Measurements from ENCODE around the gene EXD1.
"Not testable (repeated sequence)": the region's sequence is repeated elsewhere in the genome, so short reads cannot be mapped to it uniquely, and the experiment has no call there.

Gene EXD1

GRCh38 chr15:41258750-41259471 lies 28.4 kb upstream of the EXD1 start:
- Histone ChIP-seq H3K27ac (ENCODE audit: low read depth in 2 of 2, low read length in 2 of 2) (peak overlapping the region; percentile 79 to 83), H3K4me1 (ENCODE audit: control insufficient read depth in 2 of 2, insufficient read depth in 2 of 2, low read length in 2 of 2) (peaks cover 16 to 28% of the 10 kb centered on the region in 2 donors)

DNA sequence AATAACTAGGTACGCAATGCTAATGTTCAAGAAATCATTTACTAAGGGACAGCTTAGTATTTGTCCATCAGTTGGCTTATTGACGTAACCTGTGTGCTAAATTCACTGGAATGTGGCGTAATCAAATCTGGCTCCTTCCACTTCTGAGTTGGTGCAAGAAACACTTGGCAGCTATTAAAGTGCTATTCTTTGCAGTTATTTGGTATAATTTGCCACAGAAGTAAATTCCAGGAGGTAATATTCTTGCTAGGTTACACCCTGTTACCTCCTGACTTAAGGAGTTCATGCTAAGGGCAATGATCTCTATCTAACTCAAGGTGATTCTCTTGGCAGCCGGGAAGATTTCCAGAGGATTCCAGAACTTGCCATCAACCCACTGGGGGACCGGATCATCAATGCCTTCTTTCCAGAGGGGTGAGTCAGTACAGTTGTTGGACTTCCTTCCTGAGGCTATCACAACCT lies 26.1 kb upstream of the EXD1 start:
- peaks cover 16 to 28% of the 10 kb centered on the region in 2 donors for H3K4me1 ChIP-seq (ENCODE audit: control insufficient read depth in 2 of 2, insufficient read depth in 2 of 2, low read length in 2 of 2)
- H3K27ac ChIP-seq (ENCODE audit: low read depth in 2 of 2, low read length in 2 of 2): no peak overlapping the region
- H3K9me3 ChIP-seq (ENCODE audit: control insufficient read depth in 2 of 2, low read length in 2 of 2): no peaks in the 10 kb centered on the region
- H3K4me3 ChIP-seq (ENCODE audit: low read length in 2 of 2): no peak overlapping the region
- no peak overlapping the region for H3K9ac ChIP-seq (ENCODE audit: low read depth in 1 of 2, low read length in 2 of 2)
- peaks cover 4 to 10% of the 10 kb centered on the region in 2 donors for H3K36me3 ChIP-seq (ENCODE audit: control insufficient read depth in 2 of 2, insufficient read depth in 2 of 2, low read length in 2 of 2)
- no peaks in the 10 kb centered on the region for H3K27me3 ChIP-seq (ENCODE audit: control insufficient read depth in 2 of 2, insufficient read depth in 2 of 2, low read length in 2 of 2)

More at GRCh38 chr15:41258750-41259471, 28.4 kb upstream of the EXD1 start:
- Histone ChIP-seq H3K4me3 (ENCODE audit: low read length in 2 of 2) (peak overlapping the region; percentile 26 to 28), H3K9ac (ENCODE audit: low read depth in 1 of 2, low read length in 2 of 2) (no peak overlapping the region), H3K9me3 (ENCODE audit: control insufficient read depth in 2 of 2, low read length in 2 of 2) (no peaks in the 10 kb centered on the region), H3K27me3 (ENCODE audit: control insufficient read depth in 2 of 2, insufficient read depth in 2 of 2, low read length in 2 of 2) (no peaks in the 10 kb centered on the region), H3K36me3 (ENCODE audit: control insufficient read depth in 2 of 2, insufficient read depth in 2 of 2, low read length in 2 of 2) (peaks cover 18 to 25% of the 10 kb centered on the region in 2 donors)

DNA sequence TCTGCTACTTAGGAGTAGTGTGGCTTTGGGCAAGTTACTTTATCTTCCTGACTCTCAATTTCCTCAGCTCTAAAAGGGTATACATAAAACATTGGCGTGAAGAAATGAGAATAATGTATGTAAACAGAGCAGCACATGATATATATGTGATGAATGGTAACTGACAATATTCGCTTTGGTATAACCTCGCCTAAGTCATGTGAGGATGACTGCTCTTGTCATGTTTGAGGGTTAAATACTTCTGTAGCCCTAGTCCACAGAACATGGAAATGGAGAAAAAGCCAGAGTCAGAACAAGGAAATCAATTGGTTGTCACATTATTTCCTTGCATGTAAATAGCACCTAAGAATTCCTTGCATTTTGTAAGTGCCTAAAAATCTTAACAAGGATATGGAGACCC lies 25.5 kb upstream of the EXD1 start:
- Histone ChIP-seq H3K36me3 (ENCODE audit: control insufficient read depth in 2 of 2, insufficient read depth in 2 of 2, low read length in 2 of 2) (peaks cover 4 to 13% of the 10 kb centered on the region in 2 donors), H3K9me3 (ENCODE audit: control insufficient read depth in 2 of 2, low read length in 2 of 2) (no peaks in the 10 kb centered on the region), H3K27me3 (ENCODE audit: control insufficient read depth in 2 of 2, insufficient read depth in 2 of 2, low read length in 2 of 2) (no peaks in the 10 kb centered on the region), H3K4me3 (ENCODE audit: low read length in 2 of 2) (no peak overlapping the region), H3K4me1 (ENCODE audit: control insufficient read depth in 2 of 2, insufficient read depth in 2 of 2, low read length in 2 of 2) (peaks cover 16 to 28% of the 10 kb centered on the region in 2 donors), H3K9ac (ENCODE audit: low read depth in 1 of 2, low read length in 2 of 2) (no peak overlapping the region), H3K27ac (ENCODE audit: low read depth in 2 of 2, low read length in 2 of 2) (no peak overlapping the region)

DNA sequence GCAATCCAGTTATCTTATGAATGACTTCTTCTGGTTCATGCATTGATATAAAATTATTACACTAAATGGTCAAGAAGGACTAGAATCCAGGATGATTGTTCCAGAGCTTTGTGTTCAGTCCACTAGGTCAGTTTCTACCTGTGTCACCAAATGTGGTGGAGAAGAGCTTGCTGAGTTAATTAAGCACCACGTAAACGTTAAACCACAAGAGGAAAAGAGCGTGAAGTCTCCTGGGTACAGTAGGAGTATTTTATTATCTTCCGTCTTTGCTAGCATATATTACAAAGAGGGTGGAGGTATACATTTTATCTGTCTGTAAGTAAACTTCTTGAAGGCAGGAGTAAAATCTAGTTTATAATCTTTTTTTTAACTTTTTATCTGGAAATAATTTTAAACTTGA lies 24.0 kb upstream of the EXD1 start:
- Histone ChIP-seq H3K27ac (ENCODE audit: low read depth in 2 of 2, low read length in 2 of 2) (no peak overlapping the region), H3K4me3 (ENCODE audit: low read length in 2 of 2) (no peak overlapping the region), H3K9ac (ENCODE audit: low read depth in 1 of 2, low read length in 2 of 2) (no peak overlapping the region), H3K9me3 (ENCODE audit: control insufficient read depth in 2 of 2, low read length in 2 of 2) (no peaks in the 10 kb centered on the region), H3K27me3 (ENCODE audit: control insufficient read depth in 2 of 2, insufficient read depth in 2 of 2, low read length in 2 of 2) (no peaks in the 10 kb centered on the region), H3K4me1 (ENCODE audit: control insufficient read depth in 2 of 2, insufficient read depth in 2 of 2, low read length in 2 of 2) (peaks cover 19 to 33% of the 10 kb centered on the region in 2 donors), H3K36me3 (ENCODE audit: control insufficient read depth in 2 of 2, insufficient read depth in 2 of 2, low read length in 2 of 2) (peaks cover 4 to 13% of the 10 kb centered on the region in 2 donors)

GRCh38 chr15:41251411-41251810 lies 20.9 kb upstream of the EXD1 start:
- no peak overlapping the region for H3K9ac ChIP-seq (ENCODE audit: low read depth in 1 of 2, low read length in 2 of 2)
- no peak overlapping the region for H3K27ac ChIP-seq (ENCODE audit: low read depth in 2 of 2, low read length in 2 of 2)
- H3K9me3 ChIP-seq (ENCODE audit: control insufficient read depth in 2 of 2, low read length in 2 of 2): no peaks in the 10 kb centered on the region
- H3K27me3 ChIP-seq (ENCODE audit: control insufficient read depth in 2 of 2, insufficient read depth in 2 of 2, low read length in 2 of 2): no peaks in the 10 kb centered on the region
- peaks cover 0 to 3% of the 10 kb centered on the region in 2 donors for H3K36me3 ChIP-seq (ENCODE audit: control insufficient read depth in 2 of 2, insufficient read depth in 2 of 2, low read length in 2 of 2)
- H3K4me3 ChIP-seq (ENCODE audit: low read length in 2 of 2): no peak overlapping the region
- H3K4me1 ChIP-seq (ENCODE audit: control insufficient read depth in 2 of 2, insufficient read depth in 2 of 2, low read length in 2 of 2): peaks cover 11 to 13% of the 10 kb centered on the region in 2 donors

- not testable (repeated sequence) for H3K36me3 ChIP-seq (ENCODE audit: control insufficient read depth in 2 of 2, insufficient read depth in 2 of 2, low read length in 2 of 2); H3K4me3 ChIP-seq (ENCODE audit: low read length in 2 of 2); H3K9me3 ChIP-seq (ENCODE audit: control insufficient read depth in 2 of 2, low read length in 2 of 2); H3K4me1 ChIP-seq (ENCODE audit: control insufficient read depth in 2 of 2, insufficient read depth in 2 of 2, low read length in 2 of 2); H3K9ac ChIP-seq (ENCODE audit: low read depth in 1 of 2, low read length in 2 of 2); H3K27me3 ChIP-seq (ENCODE audit: control insufficient read depth in 2 of 2, insufficient read depth in 2 of 2, low read length in 2 of 2)
- peak overlapping the region in 1 of 2 donors; percentile 3 for H3K27ac ChIP-seq (ENCODE audit: low read depth in 2 of 2, low read length in 2 of 2)
Measured at GRCh38 chr15:41250745-41251144, 20.2 kb upstream of the EXD1 start.

DNA sequence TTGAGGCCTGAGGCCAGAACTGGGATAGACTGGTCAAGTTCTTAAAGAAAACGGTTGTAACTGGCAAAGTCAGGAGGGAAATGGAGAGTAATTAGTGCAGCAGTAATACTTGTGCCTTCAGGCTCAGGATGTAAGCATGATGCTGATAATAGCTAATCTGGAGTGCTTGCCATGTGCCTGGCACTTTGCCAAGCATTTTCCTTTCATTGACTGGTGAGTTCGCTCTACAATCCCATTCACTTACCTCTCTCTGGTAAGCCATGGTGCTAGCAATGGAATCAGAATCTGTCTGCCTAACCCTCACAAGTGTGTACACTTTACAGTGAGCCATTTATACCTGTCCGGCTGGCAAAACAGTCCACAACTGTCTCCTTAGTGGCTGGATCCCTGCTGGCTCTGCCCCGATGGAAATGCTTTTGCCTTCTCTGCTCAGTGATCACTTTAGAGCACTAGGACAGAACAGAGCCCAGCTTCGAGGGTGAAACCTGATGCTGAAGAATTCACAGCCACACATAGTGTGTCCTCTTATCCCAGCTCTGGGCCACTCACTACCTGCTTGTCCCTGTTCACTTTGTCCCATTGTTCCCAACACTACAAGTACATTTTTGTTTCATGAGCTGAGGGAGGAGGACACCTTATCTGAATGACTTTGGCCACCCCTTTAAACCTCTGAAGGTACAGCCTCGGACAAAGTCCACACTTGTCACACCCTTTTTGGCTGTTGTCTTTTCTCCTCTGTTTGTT lies 10.8 kb upstream of the EXD1 start:
- Histone ChIP-seq H3K9ac (ENCODE audit: low read depth in 1 of 2, low read length in 2 of 2) (peak overlapping the region; percentile 35 to 38), H3K27me3 (ENCODE audit: control insufficient read depth in 2 of 2, insufficient read depth in 2 of 2, low read length in 2 of 2) (no peaks in the 10 kb centered on the region), H3K4me3 (ENCODE audit: low read length in 2 of 2) (peak overlapping the region; percentile 13 to 42), H3K4me1 (ENCODE audit: control insufficient read depth in 2 of 2, insufficient read depth in 2 of 2, low read length in 2 of 2) (peaks cover 8 to 20% of the 10 kb centered on the region in 2 donors), H3K27ac (ENCODE audit: low read depth in 2 of 2, low read length in 2 of 2) (peak overlapping the region; percentile 80 to 84), H3K36me3 (ENCODE audit: control insufficient read depth in 2 of 2, insufficient read depth in 2 of 2, low read length in 2 of 2) (peaks cover 8 to 17% of the 10 kb centered on the region in 2 donors), H3K9me3 (ENCODE audit: control insufficient read depth in 2 of 2, low read length in 2 of 2) (no peaks in the 10 kb centered on the region)

GRCh38 chr15:41238100-41238499 lies 7.5 kb upstream of the EXD1 start:
- no peak overlapping the region for H3K27ac ChIP-seq (ENCODE audit: low read depth in 2 of 2, low read length in 2 of 2)

DNA sequence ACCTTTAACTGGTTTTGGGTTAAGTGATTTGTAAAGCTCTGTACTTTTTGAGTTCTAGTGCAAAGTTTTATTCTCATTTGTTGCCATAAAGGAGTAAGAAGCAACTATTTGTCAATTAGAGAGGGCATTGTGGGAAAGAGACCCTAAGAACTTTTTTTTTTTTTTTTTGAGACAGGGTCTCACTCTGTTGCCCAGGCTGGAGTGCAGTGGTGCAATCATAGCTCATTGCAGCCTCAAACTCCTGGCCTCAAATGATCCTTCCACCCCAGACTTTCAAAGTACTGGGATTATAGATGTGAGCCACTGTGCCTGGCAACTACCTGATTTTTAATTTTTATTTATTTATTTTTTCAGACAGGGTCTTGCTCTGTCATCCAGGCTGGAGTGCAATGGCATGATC lies 5.4 kb upstream of the EXD1 start:
- Histone ChIP-seq H3K4me3 (ENCODE audit: low read length in 2 of 2) (no peak overlapping the region), H3K4me1 (ENCODE audit: control insufficient read depth in 2 of 2, insufficient read depth in 2 of 2, low read length in 2 of 2) (peaks cover 9 to 13% of the 10 kb centered on the region in 2 donors), H3K27ac (ENCODE audit: low read depth in 2 of 2, low read length in 2 of 2) (no peak overlapping the region), H3K9ac (ENCODE audit: low read depth in 1 of 2, low read length in 2 of 2) (no peak overlapping the region), H3K36me3 (ENCODE audit: control insufficient read depth in 2 of 2, insufficient read depth in 2 of 2, low read length in 2 of 2) (peaks cover 0 to 2% of the 10 kb centered on the region in 2 donors), H3K9me3 (ENCODE audit: control insufficient read depth in 2 of 2, low read length in 2 of 2) (no peaks in the 10 kb centered on the region), H3K27me3 (ENCODE audit: control insufficient read depth in 2 of 2, insufficient read depth in 2 of 2, low read length in 2 of 2) (no peaks in the 10 kb centered on the region)

More at GRCh38 chr15:41238100-41238499, 7.5 kb upstream of the EXD1 start:
- peaks cover 11 to 20% of the 10 kb centered on the region in 2 donors for H3K4me1 ChIP-seq (ENCODE audit: control insufficient read depth in 2 of 2, insufficient read depth in 2 of 2, low read length in 2 of 2)
- H3K27me3 ChIP-seq (ENCODE audit: control insufficient read depth in 2 of 2, insufficient read depth in 2 of 2, low read length in 2 of 2): no peaks in the 10 kb centered on the region
- H3K4me3 ChIP-seq (ENCODE audit: low read length in 2 of 2): no peak overlapping the region
- no peak overlapping the region for H3K9ac ChIP-seq (ENCODE audit: low read depth in 1 of 2, low read length in 2 of 2)
- H3K36me3 ChIP-seq (ENCODE audit: control insufficient read depth in 2 of 2, insufficient read depth in 2 of 2, low read length in 2 of 2): peaks cover 0 to 8% of the 10 kb centered on the region in 2 donors
- H3K9me3 ChIP-seq (ENCODE audit: control insufficient read depth in 2 of 2, low read length in 2 of 2): no peaks in the 10 kb centered on the region

DNA sequence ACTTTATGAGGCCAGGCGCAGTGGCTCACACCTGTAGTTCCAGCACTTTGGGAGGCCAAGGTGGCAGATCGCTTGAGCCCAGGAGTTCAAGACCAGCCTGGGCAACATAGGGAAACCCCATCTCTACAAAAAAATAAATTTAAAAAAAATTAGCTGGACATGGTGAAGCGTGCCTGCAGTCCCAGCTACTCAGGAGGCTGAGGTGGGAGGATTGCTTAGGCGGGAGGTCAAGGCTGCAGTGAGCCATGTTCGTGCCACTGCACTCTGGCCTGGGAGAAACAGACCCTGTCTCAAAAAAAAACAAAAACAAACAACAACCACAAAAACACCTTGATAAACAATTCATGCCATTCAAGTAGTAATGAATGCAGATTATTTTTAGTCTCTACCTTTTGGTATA lies 4.7 kb upstream of the EXD1 start:
- not testable (repeated sequence) for H3K27ac ChIP-seq (ENCODE audit: low read depth in 2 of 2, low read length in 2 of 2); H3K4me3 ChIP-seq (ENCODE audit: low read length in 2 of 2); H3K9ac ChIP-seq (ENCODE audit: low read depth in 1 of 2, low read length in 2 of 2); H3K27me3 ChIP-seq (ENCODE audit: control insufficient read depth in 2 of 2, insufficient read depth in 2 of 2, low read length in 2 of 2); H3K9me3 ChIP-seq (ENCODE audit: control insufficient read depth in 2 of 2, low read length in 2 of 2); H3K36me3 ChIP-seq (ENCODE audit: control insufficient read depth in 2 of 2, insufficient read depth in 2 of 2, low read length in 2 of 2)
- H3K4me1 ChIP-seq (ENCODE audit: control insufficient read depth in 2 of 2, insufficient read depth in 2 of 2, low read length in 2 of 2): peaks cover 12% of the 10 kb centered on the region in 2 donors

Measured in mucosa of rectum (tissue), 2 donors.